Urinary bladder (tissue), 4 donors: ENCODE data around the gene CLP1. TPM values are rescaled to one million over a fixed set of nuclear protein-coding genes. Genes with fewer than 3 reads are reported as not detected.
"Not testable (repeated sequence)": the region's sequence is repeated elsewhere in the genome, so short reads cannot be mapped to it uniquely, and the experiment has no call there.

Experiments used
- DNase-seq: peaks from one replicate; pipeline ENCODE4 v3.0.0-alpha.2; 2015; ENCODE audit errors: extremely low spot score
- H3K27ac ChIP-seq: one replicate; pipeline ENCODE4 v1.5.1; 2013; ENCODE audit warnings: low read depth, mild to moderate bottlenecking, moderate library complexity
- H3K36me3 ChIP-seq: one replicate; pipeline ENCODE4 v1.6.1; 2013; ENCODE audit warnings: mild to moderate bottlenecking, moderate library complexity; ENCODE audit not compliant: insufficient read depth
- H3K4me1 ChIP-seq: one replicate; pipeline ENCODE4 v1.6.1; 2013; ENCODE audit warnings: mild to moderate bottlenecking, moderate library complexity; ENCODE audit not compliant: insufficient read depth
- H3K4me3 ChIP-seq: one replicate; pipeline ENCODE4 v1.5.1; 2013; ENCODE audit warnings: low read depth, low read length
- WGBS: extraction: QIAGEN DNeasy Blood & Tissue Kit; methylation state at CpG from one replicate; pipeline ENCODE4 v1.1.7; 2013; 5-methylcytosine and 5-hydroxymethylcytosine counted together
- polyA plus RNA-seq: library from polyadenylated mRNA; stranded (reverse); fragments of 200-250 nt; gene quantifications from one replicate; pipeline ENCODE4 v1.2.3, GENCODE V29; 2013
- total RNA-seq: library from RNA; depleted of rRNA; stranded (reverse); fragments of >200 nt; gene quantifications from one replicate; pipeline ENCODE4 v1.2.3, GENCODE V29; 2014
- donor health status: healthy with polysubstance abuse.
- donor health status: healthy.

CLP1 gene
- total and polyA plus RNA-seq, 2 donors: 12.7 to 14.1 TPM

DNA sequence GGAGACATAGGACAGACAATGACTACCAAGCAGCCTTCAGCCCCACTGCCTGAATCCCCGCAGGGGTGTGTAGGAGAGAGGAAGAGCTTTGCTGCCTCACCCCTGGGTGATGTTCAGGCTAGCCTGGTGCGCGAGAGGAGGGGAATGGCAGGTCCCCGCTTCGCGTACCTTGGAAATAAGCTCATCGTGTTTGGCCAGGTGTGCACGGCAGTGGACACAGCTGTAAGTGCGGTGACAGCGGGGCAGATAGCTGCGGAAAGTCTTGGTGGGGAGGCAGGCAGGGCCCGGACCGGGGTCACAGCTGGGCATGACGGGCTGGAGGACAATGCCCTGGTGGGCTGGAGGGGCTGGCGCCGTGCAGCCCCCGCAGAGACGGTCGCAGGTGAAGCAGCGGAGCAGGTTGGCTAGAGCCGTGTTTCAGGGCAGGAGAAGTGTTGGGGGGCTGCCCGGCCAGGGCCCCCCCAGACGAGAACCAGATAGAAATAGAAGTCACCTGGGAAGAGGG is 10.7 kb upstream of the CLP1 start:
- H3K4me3 ChIP-seq: no peak overlapping the region
- no peaks in the 10 kb centered on the region for H3K4me1 ChIP-seq
- 7% methylated on average over 23 of the region's 23 CpGs for WGBS
- DNase-seq: no peak
- H3K36me3 ChIP-seq: no peaks in the 10 kb centered on the region
- H3K27ac ChIP-seq: no peak overlapping the region

GRCh38 chr11:57647372-57647771 is 10.2 kb upstream of the CLP1 start:
- WGBS: 4% methylated on average over 10 of the region's 10 CpGs
- Histone ChIP-seq H3K36me3 (no peaks in the 10 kb centered on the region), H3K4me3 (no peak overlapping the region), H3K4me1 (no peaks in the 10 kb centered on the region), H3K27ac (no peak overlapping the region)
- no peak for DNase-seq

- H3K4me1 ChIP-seq: no peaks in the 10 kb centered on the region
Measured at GRCh38 chr11:57647960-57648800, 9.4 kb upstream of the CLP1 start.

GRCh38 chr11:57648801-57649735 is 8.5 kb upstream of the CLP1 start:
- WGBS: 2% methylated on average over 23 of the region's 23 CpGs
- Histone ChIP-seq H3K27ac (no peak overlapping the region), H3K36me3 (no peaks in the 10 kb centered on the region), H3K4me1 (no peaks in the 10 kb centered on the region), H3K4me3 (peak overlapping the region; percentile 21)
- no peak for DNase-seq

More at GRCh38 chr11:57647960-57648800, 9.4 kb upstream of the CLP1 start:
- Histone ChIP-seq H3K36me3 (no peaks in the 10 kb centered on the region), H3K4me3 (no peak overlapping the region), H3K27ac (no peak overlapping the region)
- WGBS: 7% methylated on average over 13 of the region's 13 CpGs
- no peak for DNase-seq

GRCh38 chr11:57649826-57650738 is 7.5 kb upstream of the CLP1 start, which contains the start of gene YPEL4:
Gene YPEL4 (minus strand): TSS chr11:57649912. CDS start chr11:57647107, 2,805 bp downstream.
- H3K4me3 ChIP-seq: peak within 1 kb of the TSS; percentile 21
- DNase-seq: no peak
- H3K4me1 ChIP-seq: no peaks in the 10 kb centered on the region
- H3K27ac ChIP-seq: peak within 1 kb of the TSS; percentile 26
- H3K36me3 ChIP-seq: no peaks in the 10 kb centered on the region
- 9% methylated on average over 15 of the region's 15 CpGs for WGBS

DNA sequence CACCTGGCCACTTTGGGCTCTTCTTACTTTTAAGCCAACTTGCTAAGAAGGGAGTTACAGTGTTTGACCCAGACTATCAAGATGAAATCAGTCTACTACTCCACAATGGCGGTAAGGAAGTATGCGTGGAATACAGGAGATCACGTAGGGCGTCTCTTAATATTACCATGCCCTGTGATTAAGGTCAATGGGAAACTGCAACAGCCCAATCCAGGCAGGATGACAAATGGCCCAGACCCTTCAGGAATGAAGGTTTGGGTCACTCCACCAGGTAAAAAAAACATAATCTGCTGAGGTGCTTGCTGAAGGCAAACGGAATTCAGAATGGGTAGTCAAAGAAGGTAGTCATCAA is 6.8 kb upstream of the CLP1 start:
- no peak for DNase-seq
- 52% methylated on average over 5 of the region's 5 CpGs for WGBS
- no peak overlapping the region for H3K4me3 ChIP-seq
- H3K4me1 ChIP-seq: no peaks in the 10 kb centered on the region
- no peaks in the 10 kb centered on the region for H3K36me3 ChIP-seq
- no peak overlapping the region for H3K27ac ChIP-seq

DNA sequence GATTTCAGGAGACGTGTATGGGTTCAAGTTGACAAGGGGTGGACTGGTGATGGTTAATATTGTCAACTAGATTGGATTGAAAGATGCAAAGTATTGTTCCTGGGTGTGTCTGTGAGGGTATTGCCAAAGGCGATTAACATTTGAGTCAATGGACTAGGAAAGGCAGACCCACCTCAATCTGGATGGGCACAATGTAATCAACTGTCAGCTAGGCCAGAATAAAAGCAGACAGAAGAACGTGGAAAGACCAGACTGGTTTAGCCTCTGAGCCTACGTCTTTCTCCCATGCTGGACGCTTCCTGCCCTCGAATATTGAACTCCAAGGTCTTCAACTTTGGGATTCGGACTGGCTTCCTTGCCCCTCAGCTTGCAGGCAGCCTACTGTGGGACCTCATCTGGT is 6.2 kb upstream of the CLP1 start:
- H3K4me3 ChIP-seq: no peak overlapping the region
- 76% methylated on average over 7 of the region's 7 CpGs for WGBS
- H3K27ac ChIP-seq: no peak overlapping the region

DNA sequence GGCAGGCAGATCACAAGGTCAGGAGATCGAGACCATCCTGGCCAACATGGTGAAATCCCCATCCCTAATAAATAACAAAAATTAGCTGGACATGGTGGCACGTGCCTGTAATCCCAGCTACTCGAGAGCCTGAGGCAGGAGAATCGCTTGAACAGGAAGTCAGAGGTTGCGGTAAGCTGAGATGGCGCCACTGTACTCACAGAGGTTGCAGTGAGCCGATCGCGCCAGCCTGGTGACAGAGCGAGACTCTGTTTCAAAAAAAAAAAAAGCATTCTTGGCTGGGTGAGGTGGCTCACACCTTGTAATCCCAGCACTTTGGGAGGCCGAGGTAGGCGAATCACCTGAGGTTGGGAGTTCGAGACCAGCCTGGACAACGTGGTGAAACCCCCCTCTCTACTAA is 5.3 kb upstream of the CLP1 start:
- 75% methylated on average over 14 of the region's 14 CpGs for WGBS
- not testable (repeated sequence) for H3K4me3 ChIP-seq, H3K27ac ChIP-seq, H3K36me3 ChIP-seq, H3K4me1 ChIP-seq, DNase-seq

More for the DNA sequence above, 6.2 kb upstream of the CLP1 start:
- Histone ChIP-seq H3K36me3 (no peaks in the 10 kb centered on the region), H3K4me1 (no peaks in the 10 kb centered on the region)
- no peak for DNase-seq

GRCh38 chr11:57652662-57653061 is 4.9 kb upstream of the CLP1 start:
- DNase-seq: no peak
- Histone ChIP-seq H3K4me3 (no peak overlapping the region), H3K27ac (no peak overlapping the region), H3K36me3 (no peaks in the 10 kb centered on the region), H3K4me1 (no peaks in the 10 kb centered on the region)
- whole genome bisulfite sequencing: 75% methylated on average over 3 of the region's 3 CpGs

DNA sequence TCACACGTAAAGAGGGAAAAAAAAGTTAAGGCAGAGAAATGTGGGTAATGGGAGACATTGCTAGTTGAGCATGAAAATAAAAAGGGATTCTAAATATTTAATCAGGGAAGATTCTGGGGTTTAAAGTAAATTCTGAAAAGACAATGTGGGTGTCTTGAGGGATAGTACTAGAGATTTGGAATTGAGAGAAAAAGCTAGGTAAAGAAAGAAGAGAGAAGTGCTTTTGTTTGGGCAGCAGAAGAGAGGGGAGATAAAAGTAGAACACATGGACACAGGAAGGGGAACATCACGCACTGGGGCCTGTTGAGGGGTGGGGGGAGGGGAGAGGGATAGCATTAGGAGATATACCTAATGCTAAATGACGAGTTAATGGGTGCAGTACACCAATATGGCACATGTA is 4.4 kb upstream of the CLP1 start:
- H3K4me1 ChIP-seq: no peaks in the 10 kb centered on the region
- DNase-seq: no peak
- H3K27ac ChIP-seq: no peak overlapping the region
- no peak overlapping the region for H3K4me3 ChIP-seq
- no peaks in the 10 kb centered on the region for H3K36me3 ChIP-seq
- WGBS: 21% methylated on average over 3 of the region's 3 CpGs

DNA sequence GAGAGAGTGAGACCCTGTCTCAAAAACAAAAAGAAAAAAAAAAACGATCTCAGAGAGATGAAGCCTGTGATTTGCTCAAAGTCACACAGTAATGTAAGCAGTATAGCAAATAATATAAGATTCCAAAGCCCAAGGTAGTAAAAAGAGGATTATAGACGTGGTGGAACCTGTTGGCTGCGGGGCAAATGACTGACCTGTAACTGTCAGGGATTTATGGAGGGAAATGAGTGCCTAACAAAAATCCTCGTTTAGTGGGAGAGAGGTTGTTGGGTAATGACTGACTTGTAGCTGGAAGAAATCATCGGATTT is 723 bp upstream of the CLP1 start:
- peaks cover 5% of the 10 kb centered on the region for H3K36me3 ChIP-seq
- WGBS: 8% methylated on average over 5 of the region's 5 CpGs
- peak overlapping the region; percentile 79 for H3K27ac ChIP-seq
- H3K4me1 ChIP-seq: no peaks in the 10 kb centered on the region
- DNase-seq: no peak
- peak overlapping the region; percentile 25 for H3K4me3 ChIP-seq

DNA sequence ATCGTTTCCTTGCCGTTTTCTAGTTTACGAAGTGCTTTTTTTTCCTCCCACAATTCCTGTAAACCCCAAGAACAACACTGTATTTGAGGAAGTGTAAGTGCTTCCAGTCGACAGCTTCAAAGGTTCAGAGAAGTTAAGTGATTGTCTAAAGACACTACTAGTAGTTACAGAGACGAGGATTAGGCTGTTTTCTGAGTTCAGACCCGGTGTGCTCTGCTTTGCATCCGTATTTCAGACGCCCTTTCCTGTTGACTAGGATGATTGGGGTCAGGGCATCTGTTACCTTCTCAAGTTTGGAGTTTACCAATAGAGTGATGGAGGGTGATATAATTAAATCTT is 430 bp downstream of the CLP1 start:
- Histone ChIP-seq H3K36me3 (peaks cover 8% of the 10 kb centered on the region), H3K4me3 (peak overlapping the region; percentile 65), H3K4me1 (no peaks in the 10 kb centered on the region), H3K27ac (no peak overlapping the region)
- WGBS: under 1% methylated on average over 8 of the region's 8 CpGs
- no peak for DNase-seq

DNA sequence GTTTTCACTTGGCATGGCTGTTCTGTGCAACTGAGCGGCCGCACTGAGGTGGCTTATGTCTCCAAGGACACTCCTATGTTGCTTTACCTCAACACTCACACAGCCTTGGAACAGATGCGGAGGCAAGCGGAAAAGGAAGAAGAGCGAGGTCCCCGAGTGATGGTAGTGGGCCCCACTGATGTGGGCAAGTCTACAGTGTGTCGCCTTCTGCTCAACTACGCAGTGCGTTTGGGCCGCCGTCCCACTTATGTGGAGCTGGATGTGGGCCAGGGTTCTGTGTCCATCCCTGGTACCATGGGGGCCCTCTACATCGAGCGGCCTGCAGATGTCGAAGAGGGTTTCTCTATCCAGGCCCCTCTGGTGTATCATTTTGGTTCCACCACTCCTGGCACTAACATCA is 2.1 kb downstream of the CLP1 start:
- Histone ChIP-seq H3K4me3 (no peak overlapping the region), H3K4me1 (no peaks in the 10 kb centered on the region), H3K36me3 (peaks cover 8% of the 10 kb centered on the region), H3K27ac (no peak overlapping the region)
- 96% methylated on average over 14 of the region's 14 CpGs for WGBS
- no peak for DNase-seq
